GM21381 (cell line): ENCODE results near the gene SNX9.
"Not testable (repeated sequence)": the region's sequence is repeated elsewhere in the genome, so short reads cannot be mapped to it uniquely, and the experiment has no call there.

Experiments
- ATAC-seq: cut with Tn5 transposase; IDR thresholded peaks from one replicate; pipeline ENCODE4 v1.9.1; 2021; ENCODE audit warnings: mild to moderate bottlenecking, moderate library complexity; ENCODE audit not compliant: unreplicated experiment

SNX9 gene

DNA sequence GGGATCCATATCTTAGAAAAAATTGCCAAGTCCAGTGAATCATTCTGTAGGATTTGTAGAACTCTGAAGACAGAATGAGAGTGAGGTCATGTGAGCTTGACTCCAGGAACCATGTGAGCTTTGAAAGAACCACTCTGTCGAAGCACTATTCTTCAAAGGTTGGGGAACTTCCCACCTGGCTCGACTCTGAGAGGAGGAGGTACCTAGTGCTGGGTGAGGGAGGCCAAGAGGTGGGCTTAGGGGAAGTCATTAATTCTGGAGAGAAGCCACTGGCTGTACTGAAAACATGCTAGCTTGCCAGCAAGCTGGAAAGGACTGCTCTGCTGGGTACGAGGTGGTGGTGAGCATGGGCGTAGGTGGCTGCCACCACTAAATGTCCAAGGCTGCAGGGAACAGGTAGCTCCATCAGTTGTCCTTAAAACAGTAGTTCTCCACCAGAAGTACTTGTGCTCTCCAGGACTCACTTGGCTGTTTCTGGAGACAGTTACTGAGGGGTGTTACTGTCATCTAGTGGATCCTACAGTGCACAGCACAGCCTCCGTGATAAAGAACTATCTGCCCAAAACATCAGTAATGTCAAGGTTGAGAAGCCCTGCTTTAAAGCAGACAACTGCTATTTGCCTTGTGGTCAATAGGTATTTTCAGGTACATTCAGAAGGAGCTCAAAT is 124.0 kb downstream of the SNX9 start:
- ATAC-seq, result no peak

DNA sequence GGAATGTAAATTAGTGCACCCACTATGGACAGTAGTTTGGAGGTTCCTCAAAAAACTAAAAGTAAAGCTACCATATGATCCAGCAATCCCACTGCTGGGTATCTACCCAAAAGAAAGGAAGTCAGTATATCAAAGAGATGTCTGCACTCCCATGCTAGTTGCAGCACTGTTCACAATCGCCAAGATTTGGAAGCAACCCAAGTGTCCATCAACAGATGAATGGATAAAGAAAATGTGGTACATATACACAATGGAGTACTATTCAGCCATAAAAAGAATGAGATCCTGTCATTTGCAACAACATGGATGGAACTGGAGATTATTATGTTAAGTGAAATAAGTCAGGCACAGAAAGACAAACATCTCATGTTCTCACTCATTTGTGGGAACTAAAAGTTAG is 127.9 kb downstream of the SNX9 start:
- not testable (repeated sequence) for ATAC-seq

DNA sequence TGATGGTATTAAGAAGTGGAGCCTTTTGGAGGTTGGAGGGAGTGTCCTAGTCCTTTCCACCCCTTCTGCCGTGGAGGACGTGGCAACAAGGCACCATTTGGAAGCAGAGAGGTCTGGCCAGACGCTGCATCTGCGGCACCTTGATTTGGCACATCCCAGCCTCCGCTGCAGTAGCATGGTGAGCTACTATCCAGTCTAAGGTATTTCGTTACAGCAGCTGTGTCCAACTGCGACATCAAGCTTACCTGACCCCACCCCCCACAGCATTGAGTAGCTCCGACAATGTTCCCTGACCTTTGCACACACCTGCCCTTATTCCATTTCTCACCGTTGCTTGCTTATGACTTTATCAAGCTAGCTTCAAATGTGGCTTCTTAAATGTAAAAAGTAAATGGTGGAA is 128.8 kb downstream of the SNX9 start:
- ATAC-seq, result no peak

DNA sequence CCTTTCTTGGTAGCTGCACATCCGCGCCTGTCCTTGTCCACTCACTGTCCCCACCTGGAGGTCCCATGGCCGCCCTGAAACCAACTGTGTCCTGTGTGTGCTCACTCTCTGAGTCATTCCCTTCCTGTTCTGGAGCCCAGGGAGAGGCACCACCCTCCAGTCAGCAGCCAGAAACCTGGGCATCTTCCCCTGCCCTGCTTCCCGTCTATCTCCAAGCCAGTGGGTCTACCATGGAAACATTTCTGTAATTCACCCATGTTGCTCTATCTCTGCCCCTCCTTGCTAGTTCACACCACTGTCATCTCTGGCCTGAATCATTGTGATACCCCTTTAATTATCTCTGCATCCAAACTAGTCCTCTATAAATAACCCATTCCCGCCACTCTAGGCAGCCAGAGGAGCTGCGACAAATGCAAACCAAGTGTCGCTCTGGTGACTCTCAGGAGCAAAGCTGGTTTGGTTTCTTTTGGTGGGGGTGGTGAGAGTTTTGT is 129.9 kb downstream of the SNX9 start:
- ATAC-seq, result no peak

DNA sequence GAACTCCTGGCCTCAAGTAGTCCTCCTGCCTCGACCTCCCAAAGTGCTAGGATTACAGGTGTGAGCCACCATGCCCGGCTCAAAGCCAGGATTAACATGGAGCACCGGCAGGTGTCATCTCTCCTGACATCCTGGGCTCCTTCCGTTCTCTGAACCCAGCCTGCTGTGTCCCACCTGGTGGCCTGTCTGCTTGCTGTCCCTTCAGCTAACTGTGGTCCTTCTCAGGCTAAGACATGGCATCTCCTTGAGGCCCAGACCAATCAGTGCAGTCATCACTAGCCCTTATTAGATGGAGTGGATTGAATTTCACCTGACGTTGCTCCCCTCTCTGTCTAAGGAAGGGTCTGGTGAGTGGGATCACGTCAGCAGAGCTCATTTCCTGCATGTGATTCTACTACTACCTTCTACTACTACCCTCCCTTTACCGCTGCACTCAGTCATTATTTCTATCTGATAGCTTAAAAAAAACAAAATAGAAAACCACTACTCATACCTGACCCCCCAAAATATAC is 130.6 kb downstream of the SNX9 start:
- no peak for ATAC-seq

DNA sequence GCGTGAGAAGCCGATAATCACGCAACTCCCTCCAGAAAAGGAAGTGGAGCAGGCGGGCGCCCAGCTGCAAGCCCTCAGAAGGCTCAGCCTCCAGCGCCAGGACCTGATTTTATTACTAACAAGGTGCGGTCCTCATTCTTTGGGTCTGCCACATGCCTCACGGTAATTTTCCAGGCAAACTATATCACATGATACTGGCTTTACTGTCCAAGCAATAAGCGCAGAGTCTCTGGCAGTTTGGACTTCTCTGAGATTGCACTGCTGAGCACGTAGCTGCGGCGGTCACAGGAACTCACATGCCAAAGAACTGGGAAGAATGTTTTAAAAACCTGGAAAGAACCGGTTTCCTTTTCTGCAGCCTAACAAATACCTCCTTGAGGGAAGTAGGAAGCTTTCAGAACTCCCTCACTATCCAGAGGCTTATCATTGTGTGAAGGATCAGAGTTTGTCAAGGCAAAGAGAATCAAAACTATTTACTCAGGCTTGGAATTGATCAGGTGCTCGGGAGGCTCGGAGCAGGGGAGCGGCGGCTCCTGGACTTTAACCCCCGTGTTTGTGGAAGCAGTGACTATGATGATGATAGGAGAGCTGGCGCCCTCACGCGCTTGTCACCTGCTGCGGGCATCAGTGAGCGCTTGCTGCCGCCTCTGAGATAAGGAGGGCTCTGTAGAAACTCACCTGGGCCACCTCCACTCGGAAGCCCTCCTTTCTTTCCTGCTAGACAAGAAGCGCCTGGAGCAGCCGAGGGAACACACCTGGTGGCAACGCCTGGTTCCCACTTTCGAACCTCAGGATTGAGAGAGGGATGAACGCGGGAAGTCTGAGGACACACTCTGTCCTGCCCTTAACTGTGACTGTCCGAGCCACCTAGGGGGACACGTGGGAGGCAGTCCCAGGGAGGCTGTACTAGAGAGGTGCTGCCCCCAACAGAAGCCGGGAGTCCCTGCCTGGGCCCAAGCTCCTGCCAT is 131.4 kb downstream of the SNX9 start:
- no peak for ATAC-seq

GRCh38 chr6:157955675-157956074 is 132.6 kb downstream of the SNX9 start:
- ATAC-seq, result no peak

- no peak for ATAC-seq
These were observed 133.2 kb downstream of the SNX9 start for GRCh38 chr6:157956171-157956730.

- ATAC-seq, result no peak
These were observed 136.6 kb downstream of the SNX9 start for GRCh38 chr6:157959451-157960227.

DNA sequence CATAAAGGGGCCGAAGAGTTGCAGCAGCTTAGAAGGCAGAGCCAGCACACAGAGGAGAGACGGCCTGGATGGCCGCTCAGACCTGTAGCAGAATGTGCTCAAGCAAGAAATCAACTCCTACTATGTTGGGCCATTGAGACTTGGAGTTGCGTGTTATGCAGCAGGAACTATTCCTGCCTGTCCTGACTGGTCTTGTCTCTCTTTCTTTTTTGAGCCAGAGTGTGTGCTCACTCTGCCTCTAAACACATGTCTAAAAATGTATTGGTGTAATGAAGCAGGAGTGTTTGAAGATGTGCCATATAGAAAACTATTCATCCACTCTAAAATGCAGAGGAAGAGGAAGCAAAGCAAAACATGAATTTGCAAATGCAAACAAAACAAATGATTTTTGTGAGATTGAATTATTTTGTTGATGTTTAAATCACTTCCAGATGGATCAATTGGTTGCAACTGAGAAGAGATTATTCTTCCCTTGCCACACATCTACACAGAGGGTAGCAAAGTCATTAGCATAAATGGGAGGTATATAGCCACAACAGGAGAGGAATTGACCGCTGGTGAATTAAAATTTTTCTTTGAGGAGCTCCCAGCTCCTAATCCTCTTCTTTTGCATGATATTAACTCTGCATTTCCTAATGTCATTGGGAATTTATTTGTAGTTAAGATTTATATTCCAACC is 138.2 kb downstream of the SNX9 start:
- no peak for ATAC-seq

DNA sequence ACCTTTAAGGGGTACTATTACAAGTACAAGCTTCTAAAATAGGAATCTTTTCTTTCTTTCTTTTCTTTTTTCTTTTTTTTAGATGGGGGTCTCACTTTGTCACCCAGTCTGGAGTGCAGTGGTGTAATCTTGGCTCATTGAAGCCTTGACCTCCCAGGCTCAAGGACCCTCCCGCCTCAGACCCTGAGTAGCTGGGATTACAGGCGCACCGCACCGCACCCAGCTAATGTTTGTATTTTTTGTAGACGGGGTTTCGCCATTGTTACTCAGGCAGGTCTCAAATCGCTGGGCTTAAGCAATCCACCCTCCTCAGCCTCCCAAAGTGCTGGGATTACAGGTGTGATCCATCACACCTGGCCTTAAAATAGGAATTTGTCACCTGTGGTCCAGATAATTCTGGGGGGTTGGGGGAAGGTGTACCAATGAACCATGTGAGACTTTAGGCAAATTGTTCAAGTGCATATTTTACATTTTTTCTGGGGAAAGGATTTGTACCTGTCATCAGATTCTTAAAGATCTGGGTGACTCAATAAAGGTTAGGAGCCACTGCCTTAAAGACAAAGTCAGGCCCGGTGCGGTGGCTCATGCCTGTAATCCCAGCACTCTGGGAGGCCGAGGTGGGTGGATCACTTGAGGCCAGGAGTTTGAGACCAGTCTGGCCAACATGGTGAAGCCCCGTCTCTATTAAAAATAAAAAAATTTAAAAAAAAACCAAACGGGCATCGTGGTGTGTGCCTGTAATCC is 139.0 kb downstream of the SNX9 start:
- no peak for ATAC-seq

- no peak for ATAC-seq
These were observed 139.7 kb downstream of the SNX9 start for GRCh38 chr6:157962601-157963302.

GRCh38 chr6:157964100-157964499 is 141.1 kb downstream of the SNX9 start:
- no peak for ATAC-seq

- ATAC-seq, result no peak
These were observed 142.3 kb downstream of the SNX9 start for GRCh38 chr6:157965387-157965786.

DNA sequence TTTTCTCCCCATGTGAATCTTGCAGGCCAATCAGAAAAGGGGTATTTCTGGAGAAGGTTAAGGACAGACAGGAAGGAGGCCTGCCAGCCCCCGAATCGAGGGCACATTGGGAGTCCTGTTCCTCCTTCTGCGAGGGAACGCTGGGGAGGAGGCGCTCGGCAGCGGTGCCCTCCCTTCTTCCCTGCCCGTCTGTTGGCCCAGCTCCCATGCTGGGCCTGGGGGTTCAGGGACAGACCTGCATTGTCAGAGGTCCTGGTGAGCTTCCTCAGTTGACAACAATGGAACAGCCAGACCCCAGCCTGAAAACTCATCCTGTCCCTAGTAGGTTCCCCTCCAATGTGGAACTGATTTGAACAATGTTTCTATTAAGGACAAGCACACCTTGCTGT is 143.5 kb downstream of the SNX9 start:
- ATAC-seq, result no peak

DNA sequence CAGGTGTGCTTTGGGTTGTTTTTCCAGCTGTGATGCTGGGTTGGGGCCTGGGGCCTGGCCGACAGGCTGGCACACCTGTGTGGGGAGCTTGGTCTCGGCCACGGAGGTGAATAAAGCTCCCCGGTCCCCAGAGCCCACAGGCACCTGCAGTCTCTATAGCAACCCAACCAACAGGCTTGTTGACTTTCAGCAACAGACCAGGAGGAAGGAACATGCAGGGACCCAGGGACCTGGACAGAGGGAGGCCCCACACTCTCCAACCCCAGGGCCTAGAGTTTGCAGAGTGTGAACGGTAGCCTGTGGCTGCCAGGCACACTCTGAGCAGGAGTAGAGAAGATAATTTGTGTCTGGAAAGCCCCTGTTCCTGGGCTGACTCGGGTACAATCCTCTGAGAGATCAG is 144.0 kb downstream of the SNX9 start:
- ATAC-seq, result no peak

DNA sequence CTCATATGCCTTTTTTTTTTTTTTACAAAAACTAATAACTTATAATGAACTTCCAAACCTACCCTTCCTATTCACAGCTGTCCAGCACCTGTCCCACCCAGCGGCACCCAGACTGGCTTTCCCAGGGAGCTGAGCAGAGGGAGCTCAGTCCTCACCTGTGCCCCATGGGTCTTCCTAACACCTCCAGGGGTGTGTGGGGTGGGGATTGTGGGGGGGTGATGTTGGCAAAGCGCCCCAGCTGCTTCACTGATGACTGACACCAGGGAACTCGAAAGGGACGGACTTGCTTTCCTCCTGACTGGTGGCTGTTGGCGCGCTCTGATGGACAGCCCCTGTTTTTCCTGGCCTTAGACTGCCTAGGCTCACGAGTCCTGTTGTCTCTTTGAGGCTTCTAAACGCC is 144.4 kb downstream of the SNX9 start:
- ATAC-seq, result no peak

GRCh38 chr6:157972177-157972576 is 149.1 kb downstream of the SNX9 start:
- ATAC-seq, result not testable (repeated sequence)

DNA sequence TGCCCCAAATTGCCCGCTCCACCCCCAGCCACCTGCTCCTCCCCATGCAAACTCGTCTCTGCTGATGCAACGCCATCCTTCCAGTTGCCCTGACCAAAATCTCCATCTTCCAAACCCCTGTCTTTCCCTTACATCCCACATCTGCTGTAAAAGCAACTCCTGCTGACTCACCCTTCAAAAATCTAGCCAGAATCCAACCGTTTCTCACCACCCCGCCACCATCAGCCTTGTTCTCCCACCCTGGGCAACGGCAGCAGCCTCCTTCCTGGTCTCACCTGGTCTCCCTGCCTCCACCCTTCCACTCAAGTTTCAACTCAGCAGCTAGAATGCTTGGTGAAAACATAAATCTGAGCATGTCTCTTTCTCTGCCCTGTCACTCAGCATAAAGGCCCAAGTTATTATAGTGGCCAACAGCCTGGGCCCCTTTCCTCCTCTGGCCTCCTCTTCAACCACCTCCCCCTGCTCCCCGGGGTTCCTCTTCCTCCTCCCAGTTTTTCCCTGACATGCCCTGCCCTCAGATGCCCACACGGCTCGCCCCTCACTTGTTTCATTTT is 151.4 kb downstream of the SNX9 start:
- ATAC-seq, result no peak
